H1 (cell line): ENCODE measurements around the gene PHYHD1. TPM values are rescaled to one million over a fixed set of nuclear protein-coding genes. Genes with fewer than 3 reads are reported as not detected.

ENCODE experiments used
- JUN ChIP-seq: IDR thresholded peaks from 2 replicates; pipeline ENCODE4 v1.6.1; 2011; ENCODE audit warnings: low read depth, mild to moderate bottlenecking, improper control_type of control experiment, low read length
- RAD21 ChIP-seq, 2 experiments: IDR thresholded peaks in 1 of 2; conservative IDR thresholded peaks in 1 of 2; 2 replicates each; pipeline ENCODE4 v1.6.1; 2011; ENCODE audit warnings: low read depth in 2 of 2, low read length in 2 of 2, improper control_type of control experiment in 1 of 2, inconsistent platforms in 1 of 2, mild to moderate bottlenecking in 1 of 2, moderate library complexity in 1 of 2
- polyA plus RNA-seq, 7 experiments: library from polyadenylated mRNA; depleted of rRNA in 3 of 7; stranded (reverse) in 5 of 7; unstranded in 2 of 7; fragments of >200 nt in 5 of 7; fragments of 200-250 nt in 2 of 7; gene quantifications; 1 replicate in 5 of 7; 2 replicates in 1 of 7; 4 replicates in 1 of 7; pipeline versions ENCODE4 v1.2.1 to v1.2.3, GENCODE V29; 2011 to 2013; ENCODE audit warnings: missing spikeins in 2 of 7, mixed read lengths in 2 of 7
- total RNA-seq: library from RNA; stranded (reverse); fragmentation: NEBNext Ultra II Directional; extraction: Animal tissue kit (Norgen Biotek cat#: 25700); gene quantifications from 2 replicates; pipeline ENCODE4 v1.2.1, GENCODE V29; 2021
- TF ChIP-seq, protein P1 (sequence below): IDR thresholded peaks from 2 replicates; pipeline ENCODE4 v1.6.1; 2011; ENCODE audit warnings: low read depth, mild to moderate bottlenecking, low read length; ENCODE audit not compliant: insufficient read depth

PHYHD1 gene
- total and polyA plus RNA-seq, 2 of the 8 experiments (the other 6 are each of a cell fraction or from before 2014, with no cell fraction given): 14.1 to 25.6 TPM

GRCh38 chr9:128921881-128922763 is 1.3 kb downstream of the PHYHD1 start (continued):
- TF ChIP-seq RAD21 (IDR thresholded peaks at IDR 0.05 in 1 of 2, conservative IDR thresholded peaks at IDR 0.05 in 1 of 2; ENCODE audit: low read depth in 2 of 2, low read length in 2 of 2): no peak; a peak in 1 of 4 replicates
- TF ChIP-seq, protein P1, sequence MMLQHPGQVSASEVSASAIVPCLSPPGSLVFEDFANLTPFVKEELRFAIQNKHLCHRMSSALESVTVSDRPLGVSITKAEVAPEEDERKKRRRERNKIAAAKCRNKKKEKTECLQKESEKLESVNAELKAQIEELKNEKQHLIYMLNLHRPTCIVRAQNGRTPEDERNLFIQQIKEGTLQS: no peak
- no peak for TF ChIP-seq JUN
- TF ChIP-seq, all 59 proteins: peak for 8
